ENCODE results near the gene DBT. TPM values are rescaled to one million over a fixed set of nuclear protein-coding genes. Genes with fewer than 3 reads are reported as not detected.
"Not testable (repeated sequence)": the region's sequence is repeated elsewhere in the genome, so short reads cannot be mapped to it uniquely, and the experiment has no call there.

The DBT gene
- total RNA-seq, 1 donor, result 6.9 TPM

DNA sequence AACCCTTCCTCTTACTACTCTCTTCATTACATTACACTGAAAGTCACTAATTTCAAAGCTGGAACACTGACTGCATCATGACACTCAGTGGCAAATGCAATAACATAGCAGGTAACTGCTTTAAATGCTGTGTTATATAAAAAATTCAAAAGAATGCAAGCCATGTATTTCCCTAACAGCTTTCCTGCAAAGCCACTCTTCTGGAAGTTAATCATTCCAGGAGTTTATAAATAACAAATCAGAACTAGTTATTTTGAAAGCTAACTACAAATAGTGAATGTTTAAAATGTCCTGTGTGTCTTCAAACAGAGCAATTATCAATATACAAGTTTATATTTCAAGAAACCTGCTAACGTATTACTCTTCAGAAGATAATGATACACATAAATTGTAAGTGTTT is 34.5 kb downstream of the DBT start:
- no peaks in the 10 kb centered on the region for H3K27me3 ChIP-seq (ENCODE audit: insufficient read depth, low read length)
- no peak overlapping the region for H3K4me3 ChIP-seq (ENCODE audit: insufficient read depth, low read length)
- no peaks in the 10 kb centered on the region for H4K20me1 ChIP-seq (ENCODE audit: insufficient read depth, low read length)
- TF ChIP-seq, protein P1, sequence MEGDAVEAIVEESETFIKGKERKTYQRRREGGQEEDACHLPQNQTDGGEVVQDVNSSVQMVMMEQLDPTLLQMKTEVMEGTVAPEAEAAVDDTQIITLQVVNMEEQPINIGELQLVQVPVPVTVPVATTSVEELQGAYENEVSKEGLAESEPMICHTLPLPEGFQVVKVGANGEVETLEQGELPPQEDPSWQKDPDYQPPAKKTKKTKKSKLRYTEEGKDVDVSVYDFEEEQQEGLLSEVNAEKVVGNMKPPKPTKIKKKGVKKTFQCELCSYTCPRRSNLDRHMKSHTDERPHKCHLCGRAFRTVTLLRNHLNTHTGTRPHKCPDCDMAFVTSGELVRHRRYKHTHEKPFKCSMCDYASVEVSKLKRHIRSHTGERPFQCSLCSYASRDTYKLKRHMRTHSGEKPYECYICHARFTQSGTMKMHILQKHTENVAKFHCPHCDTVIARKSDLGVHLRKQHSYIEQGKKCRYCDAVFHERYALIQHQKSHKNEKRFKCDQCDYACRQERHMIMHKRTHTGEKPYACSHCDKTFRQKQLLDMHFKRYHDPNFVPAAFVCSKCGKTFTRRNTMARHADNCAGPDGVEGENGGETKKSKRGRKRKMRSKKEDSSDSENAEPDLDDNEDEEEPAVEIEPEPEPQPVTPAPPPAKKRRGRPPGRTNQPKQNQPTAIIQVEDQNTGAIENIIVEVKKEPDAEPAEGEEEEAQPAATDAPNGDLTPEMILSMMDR (IDR thresholded peaks at IDR 0.05; ENCODE audit: extremely low read depth, low read depth, low read length), result no peak
- peaks cover 29% of the 10 kb centered on the region for H3K36me3 ChIP-seq (ENCODE audit: insufficient read depth, low read length)
- DNase-seq (ENCODE audit: insufficient read length, low spot score, missing footprints), result no peak
- H3K79me2 ChIP-seq (ENCODE audit: insufficient read depth, low read length), result no peaks in the 10 kb centered on the region
- no peak overlapping the region for H3K4me2 ChIP-seq (ENCODE audit: insufficient read depth, low read length)
- no peak overlapping the region for H2AFZ ChIP-seq (ENCODE audit: low read length)
- H3K4me1 ChIP-seq (ENCODE audit: insufficient read depth, low read length), result no peaks in the 10 kb centered on the region
- H3K9me3 ChIP-seq (ENCODE audit: low read depth, low read length), result no peaks in the 10 kb centered on the region
- H3K27ac ChIP-seq (ENCODE audit: low read depth, low read length), result no peak overlapping the region

DNA sequence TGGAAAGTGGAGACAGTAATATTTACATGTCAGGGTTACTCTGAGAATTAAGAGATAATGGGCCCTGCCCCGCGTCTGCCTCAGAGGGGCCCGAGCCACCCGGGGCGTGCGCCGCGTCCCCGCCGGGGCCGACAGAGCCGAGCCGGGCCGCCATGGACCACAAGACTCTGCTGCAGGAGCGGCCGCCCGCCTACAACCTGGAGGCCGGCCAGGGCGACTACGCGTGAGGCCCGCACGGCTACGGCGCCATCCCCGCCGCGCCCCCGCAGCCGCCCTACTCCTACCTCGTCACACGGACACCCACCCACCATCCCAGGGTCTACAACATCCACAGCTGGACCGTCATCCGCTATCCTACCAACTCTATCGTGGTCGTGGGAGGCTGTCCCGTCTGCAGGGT is 36.5 kb downstream of the DBT start:
- Histone ChIP-seq H3K79me2 (ENCODE audit: insufficient read depth, low read length) (no peaks in the 10 kb centered on the region), H3K27ac (ENCODE audit: low read depth, low read length) (no peak overlapping the region), H3K9me3 (ENCODE audit: low read depth, low read length) (no peaks in the 10 kb centered on the region), H3K27me3 (ENCODE audit: insufficient read depth, low read length) (no peaks in the 10 kb centered on the region), H2AFZ (ENCODE audit: low read length) (no peak overlapping the region), H3K36me3 (ENCODE audit: insufficient read depth, low read length) (peaks cover 29% of the 10 kb centered on the region), H3K4me1 (ENCODE audit: insufficient read depth, low read length) (no peaks in the 10 kb centered on the region), H3K4me3 (ENCODE audit: insufficient read depth, low read length) (no peak overlapping the region), H4K20me1 (ENCODE audit: insufficient read depth, low read length) (no peaks in the 10 kb centered on the region), H3K4me2 (ENCODE audit: insufficient read depth, low read length) (no peak overlapping the region)
- no peak for DNase-seq (ENCODE audit: insufficient read length, low spot score, missing footprints)
- TF ChIP-seq, protein P1 (IDR thresholded peaks at IDR 0.05; ENCODE audit: extremely low read depth, low read depth, low read length), result no peak

GRCh38 chr1:100206301-100206700 is 43.3 kb downstream of the DBT start:
- TF ChIP-seq, protein P1 (IDR thresholded peaks at IDR 0.05; ENCODE audit: extremely low read depth, low read depth, low read length), result no peak
- no peaks in the 10 kb centered on the region for H3K4me1 ChIP-seq (ENCODE audit: insufficient read depth, low read length)
- H3K27me3 ChIP-seq (ENCODE audit: insufficient read depth, low read length), result no peaks in the 10 kb centered on the region
- no peaks in the 10 kb centered on the region for H4K20me1 ChIP-seq (ENCODE audit: insufficient read depth, low read length)
- no peaks in the 10 kb centered on the region for H3K9me3 ChIP-seq (ENCODE audit: low read depth, low read length)
- no peak overlapping the region for H3K27ac ChIP-seq (ENCODE audit: low read depth, low read length)
- H3K4me3 ChIP-seq (ENCODE audit: insufficient read depth, low read length), result no peak overlapping the region
- H3K79me2 ChIP-seq (ENCODE audit: insufficient read depth, low read length), result no peaks in the 10 kb centered on the region
- H3K4me2 ChIP-seq (ENCODE audit: insufficient read depth, low read length), result no peak overlapping the region
- H2AFZ ChIP-seq (ENCODE audit: low read length), result no peak overlapping the region
- peaks cover 18% of the 10 kb centered on the region for H3K36me3 ChIP-seq (ENCODE audit: insufficient read depth, low read length)
- no peak for DNase-seq (ENCODE audit: insufficient read length, low spot score, missing footprints)

DNA sequence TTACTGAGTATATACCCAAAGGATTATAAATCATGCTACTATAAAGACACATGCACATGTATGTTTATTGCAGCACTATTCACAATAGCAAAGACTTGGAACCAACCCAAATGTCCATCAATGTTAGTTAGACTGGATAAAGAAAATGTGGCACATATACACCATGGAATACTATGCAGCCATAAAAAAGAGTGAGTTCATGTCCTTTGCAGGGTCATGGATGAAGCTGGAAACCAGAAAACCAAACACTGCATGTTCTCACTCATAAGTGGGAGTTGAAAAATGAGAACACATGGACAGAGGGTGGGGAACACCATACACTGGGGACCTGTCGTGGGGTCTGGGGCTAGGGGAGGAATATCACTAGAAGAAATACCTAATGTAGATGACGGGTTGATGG is 44.0 kb downstream of the DBT start:
- not testable (repeated sequence) for H3K9me3 ChIP-seq (ENCODE audit: low read depth, low read length); H2AFZ ChIP-seq (ENCODE audit: low read length); H3K27me3 ChIP-seq (ENCODE audit: insufficient read depth, low read length); H3K4me2 ChIP-seq (ENCODE audit: insufficient read depth, low read length); H3K79me2 ChIP-seq (ENCODE audit: insufficient read depth, low read length); H3K4me1 ChIP-seq (ENCODE audit: insufficient read depth, low read length); DNase-seq (ENCODE audit: insufficient read length, low spot score, missing footprints); H3K27ac ChIP-seq (ENCODE audit: low read depth, low read length); H3K4me3 ChIP-seq (ENCODE audit: insufficient read depth, low read length); H4K20me1 ChIP-seq (ENCODE audit: insufficient read depth, low read length)
- peaks cover 13% of the 10 kb centered on the region for H3K36me3 ChIP-seq (ENCODE audit: insufficient read depth, low read length)

- H2AFZ ChIP-seq (ENCODE audit: low read length); H3K27me3 ChIP-seq (ENCODE audit: insufficient read depth, low read length); H3K9me3 ChIP-seq (ENCODE audit: low read depth, low read length); H3K4me2 ChIP-seq (ENCODE audit: insufficient read depth, low read length); H4K20me1 ChIP-seq (ENCODE audit: insufficient read depth, low read length); H3K36me3 ChIP-seq (ENCODE audit: insufficient read depth, low read length); H3K27ac ChIP-seq (ENCODE audit: low read depth, low read length); H3K4me3 ChIP-seq (ENCODE audit: insufficient read depth, low read length); H3K4me1 ChIP-seq (ENCODE audit: insufficient read depth, low read length); H3K79me2 ChIP-seq (ENCODE audit: insufficient read depth, low read length); DNase-seq (ENCODE audit: insufficient read length, low spot score, missing footprints): not testable (repeated sequence)
Observed at GRCh38 chr1:100205103-100205502, 44.5 kb downstream of the DBT start.

GRCh38 chr1:100202703-100203102 is 46.9 kb downstream of the DBT start:
- H3K4me1 ChIP-seq (ENCODE audit: insufficient read depth, low read length), result not testable (repeated sequence)

DNA sequence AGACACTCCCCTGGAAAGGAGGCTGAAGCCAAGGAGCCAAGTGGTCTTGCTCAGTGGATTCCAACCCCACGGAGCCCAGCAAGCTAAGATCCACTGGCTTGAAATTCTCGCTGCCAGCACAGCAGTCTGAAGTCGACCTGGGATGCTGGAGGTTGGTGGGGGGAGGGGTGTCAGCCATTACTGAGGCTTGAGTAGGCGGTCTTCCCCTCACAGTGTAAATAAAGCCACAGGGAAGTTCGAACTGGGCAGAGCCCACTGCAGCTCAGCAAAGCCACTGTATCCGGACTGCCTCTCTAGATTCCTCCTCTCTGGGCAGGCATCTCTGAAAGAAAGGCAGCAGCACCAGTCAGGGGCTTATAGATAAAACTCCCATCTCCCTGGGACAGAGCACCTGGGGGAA is 49.6 kb downstream of the DBT start:
- not testable (repeated sequence) for H3K4me2 ChIP-seq (ENCODE audit: insufficient read depth, low read length); DNase-seq (ENCODE audit: insufficient read length, low spot score, missing footprints); H3K27me3 ChIP-seq (ENCODE audit: insufficient read depth, low read length); H3K9me3 ChIP-seq (ENCODE audit: low read depth, low read length); H3K4me3 ChIP-seq (ENCODE audit: insufficient read depth, low read length); H4K20me1 ChIP-seq (ENCODE audit: insufficient read depth, low read length); H3K79me2 ChIP-seq (ENCODE audit: insufficient read depth, low read length); H3K27ac ChIP-seq (ENCODE audit: low read depth, low read length); H3K4me1 ChIP-seq (ENCODE audit: insufficient read depth, low read length); H2AFZ ChIP-seq (ENCODE audit: low read length)
- H3K36me3 ChIP-seq (ENCODE audit: insufficient read depth, low read length), result peaks cover 15% of the 10 kb centered on the region

More at GRCh38 chr1:100202703-100203102, 46.9 kb downstream of the DBT start:
- not testable (repeated sequence) for H3K4me2 ChIP-seq (ENCODE audit: insufficient read depth, low read length); H3K9me3 ChIP-seq (ENCODE audit: low read depth, low read length); DNase-seq (ENCODE audit: insufficient read length, low spot score, missing footprints); H3K4me3 ChIP-seq (ENCODE audit: insufficient read depth, low read length); H4K20me1 ChIP-seq (ENCODE audit: insufficient read depth, low read length); H3K79me2 ChIP-seq (ENCODE audit: insufficient read depth, low read length); H3K27ac ChIP-seq (ENCODE audit: low read depth, low read length); H3K27me3 ChIP-seq (ENCODE audit: insufficient read depth, low read length); H2AFZ ChIP-seq (ENCODE audit: low read length)
- H3K36me3 ChIP-seq (ENCODE audit: insufficient read depth, low read length), result peaks cover 23% of the 10 kb centered on the region

Measured in osteoblast (primary cell).